K562 (cell line): Measurements from ENCODE around the gene SLMAP. TPM values are rescaled to one million over a fixed set of nuclear protein-coding genes. Genes with fewer than 3 reads are reported as not detected.

Experiments used
- ARID1B ChIP-seq: fragments of 450-650 bp; IDR thresholded peaks from 2 replicates; pipeline ENCODE4 v1.6.1; 2016; ENCODE audit warnings: antibody characterized with exemption, mild to moderate bottlenecking, inconsistent platforms
- BACH1 ChIP-seq: fragments of 200-800 bp; sonication (Bioruptor generic); IDR thresholded peaks from 2 replicates; pipeline ENCODE4 v1.6.1; 2016; ENCODE audit warnings: missing genetic modification characterization, missing compliant biosample characterization
- FOSL1 ChIP-seq: fragments of 200-800 bp; sonication (Bioruptor generic); conservative IDR thresholded peaks from 2 replicates; pipeline ENCODE4 v1.6.1; 2016; ENCODE audit warnings: missing genetic modification characterization, missing compliant biosample characterization
- HDAC6 ChIP-seq: IDR thresholded peaks from 2 replicates; pipeline ENCODE4 v1.6.1; 2012; ENCODE audit warnings: low read depth, mild to moderate bottlenecking, control low read depth, inconsistent platforms, low read length, moderate library complexity
- KDM5B ChIP-seq: fragments of 200-600 bp; sonication (generic); IDR thresholded peaks from 2 replicates; pipeline ENCODE4 v1.6.1; 2012; ENCODE audit warnings: low read depth, mild to moderate bottlenecking, moderate library complexity, low read length, control low read depth, inconsistent platforms; ENCODE audit not compliant: insufficient replicate concordance
- KLF16 ChIP-seq: IDR thresholded peaks from 2 replicates; pipeline ENCODE4 v1.6.1; 2016; ENCODE audit warnings: antibody characterized with exemption
- MEF2D ChIP-seq: conservative IDR thresholded peaks from 2 replicates; pipeline ENCODE4 v1.6.1; 2016; ENCODE audit warnings: low read depth, missing genetic modification characterization, missing compliant biosample characterization
- PTTG1 ChIP-seq: fragments of 450-650 bp; IDR thresholded peaks from 2 replicates; pipeline ENCODE4 v1.6.1; 2016; ENCODE audit warnings: low read depth, mild to moderate bottlenecking, missing genetic modification characterization, missing compliant biosample characterization
- SMARCA4 ChIP-seq: fragments of 450-650 bp; IDR thresholded peaks from 2 replicates; pipeline ENCODE4 v1.6.1; 2016
- SMARCC2 ChIP-seq: fragments of 450-650 bp; IDR thresholded peaks from 2 replicates; pipeline ENCODE4 v1.6.1; 2017; ENCODE audit warnings: antibody characterized with exemption, moderate library complexity, mild to moderate bottlenecking, low read depth
- SMARCE1 ChIP-seq: fragments of 450-650 bp; IDR thresholded peaks from 2 replicates; pipeline ENCODE4 v1.7.1; 2016; ENCODE audit warnings: mild to moderate bottlenecking
- polyA plus RNA-seq, 8 experiments: library from polyadenylated mRNA; depleted of rRNA in 4 of 8; stranded (reverse) in 5 of 8; unstranded in 3 of 8; fragments of >200 nt; fragmentation: Nextera tagmentation in 2 of 8; fragmentation: Illumina TruSeq in 1 of 8; extraction: Ambion mirVana in 2 of 8; extraction: Trizol in 1 of 8; gene quantifications; 2 replicates each; pipeline versions ENCODE4 v1.2.1 to v1.2.3, GENCODE V29; 2011 to 2014; ENCODE audit warnings: inconsistent platforms in 1 of 8, missing spikeins in 1 of 8
- total RNA-seq, 7 experiments: library from RNA; depleted of rRNA in 6 of 7; stranded (reverse); fragments of >200 nt in 6 of 7; fragmentation: Illumina TruSeq in 2 of 7; extraction: Trizol in 2 of 7; gene quantifications; 2 replicates each; pipeline versions ENCODE4 v1.2.1 to v1.2.3, GENCODE V29; 2011 to 2021; ENCODE audit warnings: low replicate concordance in 1 of 7
- TF ChIP-seq, protein P1 (sequence below): fragments of 200-800 bp; sonication (Bioruptor generic); IDR thresholded peaks from 2 replicates; pipeline ENCODE4 v1.6.1; 2017; ENCODE audit warnings: missing genetic modification characterization, missing compliant biosample characterization
- TF ChIP-seq, protein P2 (sequence below), 2 experiments: fragments of 450-650 bp; formaldehyde crosslinking in 1 of 2; IDR thresholded peaks; 2 replicates each; pipeline versions ENCODE4 v1.4.0 to v1.6.1; 2014 to 2020; ENCODE audit warnings: mild to moderate bottlenecking in 2 of 2, borderline replicate concordance in 1 of 2, low read depth in 1 of 2
- TF ChIP-seq, protein P3 (sequence below): fragments of 450-650 bp; conservative IDR thresholded peaks from 2 replicates; pipeline ENCODE4 v1.6.1; 2016; ENCODE audit warnings: missing genetic modification characterization, low read depth, mild to moderate bottlenecking, missing compliant biosample characterization, moderate library complexity
- TF ChIP-seq, protein P4 (sequence below): fragments of 450-650 bp; IDR thresholded peaks from 2 replicates; pipeline ENCODE4 v1.6.1; 2016

SLMAP gene
- total and polyA plus RNA-seq, 9 of the 15 experiments (the other 6 are each of a cell fraction or from before 2014, with no cell fraction given): 12.1 to 50.7 (median 28.3) TPM

GRCh38 chr3:57951066-57951882 lies 195.2 kb downstream of the SLMAP start (continued):
- peak; percentile 57; the same call in 1 of the 2 replicates for TF ChIP-seq SMARCC2
- TF ChIP-seq SMARCE1: peak; percentile 83
- TF ChIP-seq PTTG1 (tag): 0 out of 2 replicates have a peak, but pooled peaks have one; percentile 27
- peak; percentile 69 for TF ChIP-seq FOSL1 (tag)
- TF ChIP-seq, protein P1, sequence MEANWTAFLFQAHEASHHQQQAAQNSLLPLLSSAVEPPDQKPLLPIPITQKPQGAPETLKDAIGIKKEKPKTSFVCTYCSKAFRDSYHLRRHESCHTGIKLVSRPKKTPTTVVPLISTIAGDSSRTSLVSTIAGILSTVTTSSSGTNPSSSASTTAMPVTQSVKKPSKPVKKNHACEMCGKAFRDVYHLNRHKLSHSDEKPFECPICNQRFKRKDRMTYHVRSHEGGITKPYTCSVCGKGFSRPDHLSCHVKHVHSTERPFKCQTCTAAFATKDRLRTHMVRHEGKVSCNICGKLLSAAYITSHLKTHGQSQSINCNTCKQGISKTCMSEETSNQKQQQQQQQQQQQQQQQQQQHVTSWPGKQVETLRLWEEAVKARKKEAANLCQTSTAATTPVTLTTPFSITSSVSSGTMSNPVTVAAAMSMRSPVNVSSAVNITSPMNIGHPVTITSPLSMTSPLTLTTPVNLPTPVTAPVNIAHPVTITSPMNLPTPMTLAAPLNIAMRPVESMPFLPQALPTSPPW (CRISPR knock-in tag): peak; percentile 23; the same call in 1 of the 2 replicates
- TF ChIP-seq, protein P2, sequence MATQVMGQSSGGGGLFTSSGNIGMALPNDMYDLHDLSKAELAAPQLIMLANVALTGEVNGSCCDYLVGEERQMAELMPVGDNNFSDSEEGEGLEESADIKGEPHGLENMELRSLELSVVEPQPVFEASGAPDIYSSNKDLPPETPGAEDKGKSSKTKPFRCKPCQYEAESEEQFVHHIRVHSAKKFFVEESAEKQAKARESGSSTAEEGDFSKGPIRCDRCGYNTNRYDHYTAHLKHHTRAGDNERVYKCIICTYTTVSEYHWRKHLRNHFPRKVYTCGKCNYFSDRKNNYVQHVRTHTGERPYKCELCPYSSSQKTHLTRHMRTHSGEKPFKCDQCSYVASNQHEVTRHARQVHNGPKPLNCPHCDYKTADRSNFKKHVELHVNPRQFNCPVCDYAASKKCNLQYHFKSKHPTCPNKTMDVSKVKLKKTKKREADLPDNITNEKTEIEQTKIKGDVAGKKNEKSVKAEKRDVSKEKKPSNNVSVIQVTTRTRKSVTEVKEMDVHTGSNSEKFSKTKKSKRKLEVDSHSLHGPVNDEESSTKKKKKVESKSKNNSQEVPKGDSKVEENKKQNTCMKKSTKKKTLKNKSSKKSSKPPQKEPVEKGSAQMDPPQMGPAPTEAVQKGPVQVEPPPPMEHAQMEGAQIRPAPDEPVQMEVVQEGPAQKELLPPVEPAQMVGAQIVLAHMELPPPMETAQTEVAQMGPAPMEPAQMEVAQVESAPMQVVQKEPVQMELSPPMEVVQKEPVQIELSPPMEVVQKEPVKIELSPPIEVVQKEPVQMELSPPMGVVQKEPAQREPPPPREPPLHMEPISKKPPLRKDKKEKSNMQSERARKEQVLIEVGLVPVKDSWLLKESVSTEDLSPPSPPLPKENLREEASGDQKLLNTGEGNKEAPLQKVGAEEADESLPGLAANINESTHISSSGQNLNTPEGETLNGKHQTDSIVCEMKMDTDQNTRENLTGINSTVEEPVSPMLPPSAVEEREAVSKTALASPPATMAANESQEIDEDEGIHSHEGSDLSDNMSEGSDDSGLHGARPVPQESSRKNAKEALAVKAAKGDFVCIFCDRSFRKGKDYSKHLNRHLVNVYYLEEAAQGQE (IDR thresholded peaks at IDR 0.05; ENCODE audit: borderline replicate concordance): no peak
- TF ChIP-seq, protein P2 (CRISPR knock-in tag; IDR thresholded peaks at IDR 0.05; ENCODE audit: low read depth): no peak
- TF ChIP-seq MEF2D (tag): peak; percentile 32; the same call in 1 of the 2 replicates
- TF ChIP-seq BACH1 (tag): 0 out of 2 replicates have a peak, but pooled peaks have one; percentile 46
- TF ChIP-seq, protein P3, sequence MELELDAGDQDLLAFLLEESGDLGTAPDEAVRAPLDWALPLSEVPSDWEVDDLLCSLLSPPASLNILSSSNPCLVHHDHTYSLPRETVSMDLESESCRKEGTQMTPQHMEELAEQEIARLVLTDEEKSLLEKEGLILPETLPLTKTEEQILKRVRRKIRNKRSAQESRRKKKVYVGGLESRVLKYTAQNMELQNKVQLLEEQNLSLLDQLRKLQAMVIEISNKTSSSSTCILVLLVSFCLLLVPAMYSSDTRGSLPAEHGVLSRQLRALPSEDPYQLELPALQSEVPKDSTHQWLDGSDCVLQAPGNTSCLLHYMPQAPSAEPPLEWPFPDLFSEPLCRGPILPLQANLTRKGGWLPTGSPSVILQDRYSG: peak; percentile 65; the same call in 1 of the 2 replicates
- no peak for TF ChIP-seq KLF16
- no peak for TF ChIP-seq HDAC6
- TF ChIP-seq, protein P4, sequence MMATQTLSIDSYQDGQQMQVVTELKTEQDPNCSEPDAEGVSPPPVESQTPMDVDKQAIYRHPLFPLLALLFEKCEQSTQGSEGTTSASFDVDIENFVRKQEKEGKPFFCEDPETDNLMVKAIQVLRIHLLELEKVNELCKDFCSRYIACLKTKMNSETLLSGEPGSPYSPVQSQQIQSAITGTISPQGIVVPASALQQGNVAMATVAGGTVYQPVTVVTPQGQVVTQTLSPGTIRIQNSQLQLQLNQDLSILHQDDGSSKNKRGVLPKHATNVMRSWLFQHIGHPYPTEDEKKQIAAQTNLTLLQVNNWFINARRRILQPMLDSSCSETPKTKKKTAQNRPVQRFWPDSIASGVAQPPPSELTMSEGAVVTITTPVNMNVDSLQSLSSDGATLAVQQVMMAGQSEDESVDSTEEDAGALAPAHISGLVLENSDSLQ: peak; percentile 93
- TF ChIP-seq KDM5B: peak; percentile 23
- peak; percentile 73 for TF ChIP-seq ARID1B
- TF ChIP-seq SMARCA4: peak; percentile 73
